ENCODE results near the gene NECAP2.
"Not testable (repeated sequence)": the region's sequence is repeated elsewhere in the genome, so short reads cannot be mapped to it uniquely, and the experiment has no call there.

Gene NECAP2

DNA sequence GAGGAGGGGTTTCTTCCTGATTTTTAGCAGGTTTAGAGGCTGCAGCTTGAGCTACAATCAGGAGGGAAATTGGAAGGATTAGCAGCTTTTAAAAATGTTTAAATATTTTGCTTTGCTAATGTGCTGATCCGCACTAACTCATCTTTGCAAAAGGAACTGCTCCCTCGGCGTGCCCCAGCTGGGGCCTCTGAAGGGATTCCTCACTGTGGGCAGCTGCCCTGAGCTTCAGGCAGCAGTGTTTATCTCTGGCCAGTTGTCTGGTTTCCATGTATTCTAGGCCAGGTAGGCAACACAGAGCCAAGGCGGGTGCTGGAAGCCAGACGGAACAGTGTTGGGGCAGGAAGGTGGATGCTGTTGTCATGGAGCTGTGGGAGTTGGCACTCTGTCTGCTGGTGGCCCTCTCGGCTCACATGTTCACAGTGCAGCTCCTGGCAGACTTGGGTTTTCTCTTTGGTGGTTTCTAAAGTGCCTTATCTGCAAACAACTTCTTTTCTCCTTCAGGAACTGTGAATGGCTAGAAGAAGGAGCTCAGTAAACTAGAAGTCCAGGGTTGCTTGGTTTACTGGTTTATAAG lies 18.9 kb downstream of the NECAP2 start:
- no peak overlapping the region for H3K4me3 ChIP-seq (ENCODE audit: low read depth, low read length)
- TF ChIP-seq, protein P1, sequence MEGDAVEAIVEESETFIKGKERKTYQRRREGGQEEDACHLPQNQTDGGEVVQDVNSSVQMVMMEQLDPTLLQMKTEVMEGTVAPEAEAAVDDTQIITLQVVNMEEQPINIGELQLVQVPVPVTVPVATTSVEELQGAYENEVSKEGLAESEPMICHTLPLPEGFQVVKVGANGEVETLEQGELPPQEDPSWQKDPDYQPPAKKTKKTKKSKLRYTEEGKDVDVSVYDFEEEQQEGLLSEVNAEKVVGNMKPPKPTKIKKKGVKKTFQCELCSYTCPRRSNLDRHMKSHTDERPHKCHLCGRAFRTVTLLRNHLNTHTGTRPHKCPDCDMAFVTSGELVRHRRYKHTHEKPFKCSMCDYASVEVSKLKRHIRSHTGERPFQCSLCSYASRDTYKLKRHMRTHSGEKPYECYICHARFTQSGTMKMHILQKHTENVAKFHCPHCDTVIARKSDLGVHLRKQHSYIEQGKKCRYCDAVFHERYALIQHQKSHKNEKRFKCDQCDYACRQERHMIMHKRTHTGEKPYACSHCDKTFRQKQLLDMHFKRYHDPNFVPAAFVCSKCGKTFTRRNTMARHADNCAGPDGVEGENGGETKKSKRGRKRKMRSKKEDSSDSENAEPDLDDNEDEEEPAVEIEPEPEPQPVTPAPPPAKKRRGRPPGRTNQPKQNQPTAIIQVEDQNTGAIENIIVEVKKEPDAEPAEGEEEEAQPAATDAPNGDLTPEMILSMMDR (IDR thresholded peaks at IDR 0.05; ENCODE audit: borderline replicate concordance, insufficient read depth, low read depth, low read length): no peak

DNA sequence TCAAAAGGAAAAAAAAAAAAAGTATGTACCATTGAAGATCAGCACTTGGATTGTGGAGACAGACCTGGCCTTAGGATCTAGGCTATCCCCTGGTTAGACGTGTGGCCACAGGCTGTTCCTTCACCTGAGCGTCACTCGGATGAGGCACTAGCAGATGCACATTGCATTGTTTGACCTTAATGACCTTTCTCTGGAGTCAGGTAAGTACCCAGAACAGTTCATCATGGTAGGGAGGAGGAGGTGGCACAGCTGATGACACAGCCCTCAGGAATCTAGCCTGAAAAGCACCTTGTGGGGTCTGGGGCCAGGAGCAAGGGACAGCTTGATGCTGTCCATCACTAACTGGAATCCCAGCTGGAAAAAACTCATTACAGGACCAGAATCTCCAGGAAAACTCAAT lies 21.2 kb downstream of the NECAP2 start:
- TF ChIP-seq, protein P1 (IDR thresholded peaks at IDR 0.05; ENCODE audit: borderline replicate concordance, insufficient read depth, low read depth, low read length): no peak
- H3K4me3 ChIP-seq (ENCODE audit: low read depth, low read length): no peak overlapping the region

DNA sequence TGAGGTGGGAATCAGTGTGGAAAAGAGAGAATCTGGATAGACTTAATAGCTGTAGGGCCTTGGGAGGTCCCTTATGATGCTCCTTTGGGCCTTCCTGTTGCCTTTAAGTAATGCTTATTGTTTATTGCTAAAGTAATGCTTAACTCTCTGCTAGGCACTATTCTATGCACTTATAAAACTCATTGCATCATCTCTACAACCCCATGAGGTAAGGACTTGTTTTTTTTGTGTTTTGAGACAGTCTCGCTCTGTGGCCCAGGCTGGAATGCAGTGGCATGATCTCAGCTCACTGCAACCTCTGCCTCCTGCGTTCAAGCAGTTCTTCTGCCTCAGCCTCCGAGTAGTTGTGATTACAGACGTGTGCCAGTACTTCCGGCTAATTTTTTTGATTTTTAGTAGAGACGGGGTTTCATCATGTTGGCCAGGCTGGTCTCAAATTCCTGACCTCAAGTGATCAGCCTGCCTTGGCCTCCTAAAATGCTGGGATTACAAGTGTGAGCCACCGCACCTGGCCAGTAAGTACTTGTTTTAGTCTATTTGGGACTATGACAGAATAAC lies 22.3 kb downstream of the NECAP2 start:
- TF ChIP-seq, protein P1 (IDR thresholded peaks at IDR 0.05; ENCODE audit: borderline replicate concordance, insufficient read depth, low read depth, low read length): no peak
- H3K4me3 ChIP-seq (ENCODE audit: low read depth, low read length): no peak overlapping the region

DNA sequence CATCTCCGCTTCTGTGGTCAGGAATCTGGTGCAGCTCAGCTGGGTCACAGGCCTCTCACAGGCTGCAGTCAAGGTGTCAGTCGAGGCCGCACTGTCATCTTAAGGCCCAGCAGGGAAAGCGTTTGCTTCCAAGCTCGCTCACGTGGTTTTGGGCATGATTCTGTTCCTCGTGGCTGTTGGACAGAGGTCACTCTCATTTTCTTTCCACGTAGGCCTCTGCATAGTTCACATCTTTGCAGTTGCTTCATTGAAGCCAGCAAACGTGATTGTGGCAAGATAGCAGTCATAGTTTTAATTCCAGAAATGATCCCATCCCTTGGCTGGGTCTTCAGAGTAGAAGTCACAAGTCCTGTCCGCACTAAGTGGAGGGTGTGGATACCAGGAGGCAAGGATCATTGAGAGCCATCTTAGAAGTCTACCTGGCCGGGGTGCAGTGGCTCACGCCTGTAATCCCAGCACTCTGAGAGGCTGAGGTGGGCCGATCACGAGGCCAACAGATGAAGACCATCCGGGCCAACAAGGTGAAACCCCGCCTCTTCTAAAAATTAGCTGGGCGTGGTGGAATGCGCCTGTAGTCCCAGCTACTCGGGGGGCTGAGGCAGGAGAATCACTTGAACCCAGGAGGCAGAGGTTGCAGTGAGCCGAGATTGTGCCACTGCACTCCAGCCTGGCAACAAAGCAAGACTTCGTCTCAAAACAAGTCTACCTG lies 24.5 kb downstream of the NECAP2 start:
- no peak overlapping the region for H3K4me3 ChIP-seq (ENCODE audit: low read depth, low read length)
- TF ChIP-seq, protein P1 (IDR thresholded peaks at IDR 0.05; ENCODE audit: borderline replicate concordance, insufficient read depth, low read depth, low read length): no peak

DNA sequence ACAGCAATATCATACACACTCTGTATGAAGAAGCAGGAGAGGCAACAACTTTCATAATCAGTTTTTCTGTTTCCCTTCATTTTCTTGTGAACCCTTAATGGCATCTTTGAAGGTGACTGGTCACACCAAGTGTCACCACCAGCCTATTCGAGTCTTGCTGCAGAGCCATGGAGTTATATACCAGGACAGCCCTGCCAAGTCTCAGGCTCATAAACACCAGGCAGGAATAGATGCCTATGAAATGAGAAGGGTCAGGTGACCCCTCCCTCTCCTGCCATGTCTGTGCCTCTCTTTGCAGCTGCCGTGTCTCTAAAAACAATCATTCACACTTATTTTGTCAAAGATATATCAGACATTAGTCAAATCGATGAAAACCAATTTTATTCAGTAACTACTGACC lies 28.0 kb downstream of the NECAP2 start:
- TF ChIP-seq, protein P1 (IDR thresholded peaks at IDR 0.05; ENCODE audit: borderline replicate concordance, insufficient read depth, low read depth, low read length): no peak
- no peak overlapping the region for H3K4me3 ChIP-seq (ENCODE audit: low read depth, low read length)

DNA sequence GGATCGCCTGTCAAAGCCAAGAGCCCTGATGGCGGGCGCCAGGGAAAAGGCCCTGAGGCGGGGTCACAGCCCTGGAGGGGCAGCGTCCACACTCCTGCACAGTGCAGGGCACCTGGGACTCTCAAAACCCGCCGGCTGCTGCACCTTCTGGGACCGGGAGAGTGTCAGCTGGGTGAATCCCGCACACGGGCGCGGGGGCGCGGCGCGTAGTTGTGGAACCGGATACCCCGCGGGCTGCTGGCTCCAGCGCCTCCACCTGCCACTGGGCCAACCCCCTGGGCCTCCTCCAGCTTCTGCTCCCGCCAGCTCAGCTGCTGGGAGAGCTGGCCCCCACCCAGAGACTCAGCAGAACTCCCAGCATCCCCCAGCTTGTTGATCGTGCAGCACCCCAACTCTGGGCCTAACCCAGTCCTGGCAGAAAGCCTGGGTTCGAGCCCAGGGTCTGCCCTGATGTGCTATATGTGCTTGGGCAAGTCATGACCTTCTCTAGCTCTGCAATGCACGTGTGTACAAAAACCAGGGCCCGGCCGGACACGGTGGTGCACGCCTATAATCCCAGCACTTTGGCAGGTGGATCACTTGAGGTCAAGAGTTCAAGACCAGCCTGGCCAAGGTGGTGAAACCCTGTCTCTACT lies 33.8 kb downstream of the NECAP2 start:
- no peak overlapping the region for H3K4me3 ChIP-seq (ENCODE audit: low read depth, low read length)
- TF ChIP-seq, protein P1 (IDR thresholded peaks at IDR 0.05; ENCODE audit: borderline replicate concordance, insufficient read depth, low read depth, low read length): no peak

DNA sequence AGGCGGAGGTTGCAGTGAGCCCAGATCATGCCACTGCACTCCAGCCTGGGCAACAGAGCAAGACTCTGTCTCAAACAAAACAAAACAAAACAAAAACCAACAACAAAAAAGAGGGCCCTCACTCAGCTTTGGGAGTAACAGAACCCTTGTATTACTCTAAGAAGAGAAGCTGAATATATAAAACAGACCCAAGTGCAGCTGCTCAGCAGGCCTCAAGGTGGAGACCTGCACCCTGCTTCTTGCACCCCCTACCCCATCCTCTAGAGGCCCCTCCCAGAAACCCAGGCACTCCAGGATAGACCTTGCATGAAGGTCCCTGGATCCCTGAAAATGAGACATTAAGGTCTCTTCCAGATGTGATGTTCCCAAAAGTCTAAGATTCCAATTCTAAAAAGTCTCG lies 34.4 kb downstream of the NECAP2 start:
- H3K4me3 ChIP-seq (ENCODE audit: low read depth, low read length): not testable (repeated sequence)

DNA sequence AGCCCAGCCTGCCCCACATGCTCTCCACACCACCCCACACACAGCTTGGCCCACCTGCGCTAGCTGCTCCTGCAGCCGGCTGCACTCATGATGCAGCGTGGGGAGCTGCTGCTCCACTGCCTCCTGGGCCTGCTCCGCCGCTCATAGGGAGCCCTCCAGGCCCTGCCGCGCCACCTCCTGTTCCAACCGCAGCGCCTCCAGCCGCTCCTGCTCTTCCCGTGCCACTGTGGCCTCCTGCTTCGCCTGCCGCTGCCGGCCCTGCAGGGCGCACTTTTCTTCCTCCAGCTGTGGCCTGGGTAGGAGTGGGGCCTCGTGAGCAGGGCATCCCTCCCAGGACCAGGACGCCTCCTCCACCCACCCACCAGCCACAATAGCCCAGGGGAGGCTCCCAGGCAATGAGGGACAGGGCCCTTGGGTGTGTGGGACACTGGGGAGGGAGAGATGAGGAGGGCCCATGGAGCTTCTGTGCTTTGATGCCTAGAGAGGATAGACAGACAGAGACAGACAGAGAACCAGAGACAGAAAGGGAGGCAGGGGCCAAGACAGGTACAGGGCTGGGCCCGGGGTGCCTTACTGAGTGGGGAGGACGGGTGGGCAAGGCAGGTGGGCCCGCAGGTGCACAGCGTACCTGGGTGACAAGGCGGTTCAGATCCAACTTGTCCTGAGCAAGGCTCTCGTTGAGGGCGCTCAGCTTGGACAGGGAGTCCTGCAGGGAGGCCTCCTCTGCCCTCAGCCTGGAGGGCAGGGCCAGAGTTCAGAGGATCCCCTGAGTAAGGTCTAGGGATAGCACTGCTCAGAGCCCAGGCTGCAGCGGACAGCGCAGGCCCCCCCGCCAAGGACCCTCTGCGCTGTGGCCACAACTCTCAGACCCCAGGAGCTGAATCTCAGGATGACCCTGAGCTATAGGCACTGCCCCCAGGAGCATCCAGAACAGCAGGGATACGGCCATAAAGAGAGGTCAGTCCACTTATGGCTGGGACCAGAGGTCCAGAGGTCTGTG lies 35.5 kb downstream of the NECAP2 start:
- H3K4me3 ChIP-seq (ENCODE audit: low read depth, low read length): not testable (repeated sequence)

All from GM12875 (cell line).